ENCODE data around the gene ANTXR2. TPM values are rescaled to one million over a fixed set of nuclear protein-coding genes. Genes with fewer than 3 reads are reported as not detected.
A peak's percentile ranks its signal among the peaks of the same experiment; 100 is the strongest.

ANTXR2 gene
- total RNA-seq, 1 donor from 2014 or later: 32.2 TPM

GRCh38 chr4:80092088-80092487, 19.1 kb upstream of the ANTXR2 start:
- DNase-seq (ENCODE audit: low read depth): no peak

- DNase-seq (ENCODE audit: low read depth): no peak
These were observed 18.7 kb upstream of the ANTXR2 start for GRCh38 chr4:80091688-80092087.

GRCh38 chr4:80091184-80091583, 18.2 kb upstream of the ANTXR2 start:
- no peak for DNase-seq (ENCODE audit: low read depth)

GRCh38 chr4:80090090-80090489, 17.1 kb upstream of the ANTXR2 start:
- DNase-seq (ENCODE audit: low read depth): no peak

- no peak for DNase-seq (ENCODE audit: low read depth)
These were observed 15.4 kb upstream of the ANTXR2 start for GRCh38 chr4:80088471-80088870.

GRCh38 chr4:80086296-80086695, 13.3 kb upstream of the ANTXR2 start:
- DNase-seq (ENCODE audit: low read depth): no peak

- no peak for DNase-seq (ENCODE audit: low read depth)
These were observed 12.1 kb upstream of the ANTXR2 start for GRCh38 chr4:80085081-80085480.

GRCh38 chr4:80082693-80083092, 9.7 kb upstream of the ANTXR2 start:
- DNase-seq (ENCODE audit: low read depth): no peak

GRCh38 chr4:80081566-80081965, 8.5 kb upstream of the ANTXR2 start:
- DNase-seq (ENCODE audit: low read depth): no peak

- no peak for DNase-seq (ENCODE audit: low read depth)
These were observed 6.4 kb upstream of the ANTXR2 start for GRCh38 chr4:80079255-80079923.

- DNase-seq (ENCODE audit: low read depth): no peak
These were observed 5.5 kb upstream of the ANTXR2 start for GRCh38 chr4:80078346-80079092.

GRCh38 chr4:80077639-80078038, 4.6 kb upstream of the ANTXR2 start:
- DNase-seq (ENCODE audit: low read depth): no peak

- no peak for DNase-seq (ENCODE audit: low read depth)
These were observed 3.7 kb upstream of the ANTXR2 start for GRCh38 chr4:80076681-80077080.

- DNase-seq (ENCODE audit: low read depth): no peak
These were observed 3.1 kb upstream of the ANTXR2 start for GRCh38 chr4:80075995-80076675.

GRCh38 chr4:80074651-80075050, 1.6 kb upstream of the ANTXR2 start:
- DNase-seq (ENCODE audit: low read depth): no peak

GRCh38 chr4:80074069-80074468, 1.0 kb upstream of the ANTXR2 start:
- no peak for DNase-seq (ENCODE audit: low read depth)

- no peak for DNase-seq (ENCODE audit: low read depth)
These were observed 512 bp upstream of the ANTXR2 start for GRCh38 chr4:80073473-80074008.

- DNase-seq (ENCODE audit: low read depth): no peak
These were observed 743 bp downstream of the ANTXR2 start for GRCh38 chr4:80072228-80072743.

GRCh38 chr4:80071604-80072227, 1.3 kb downstream of the ANTXR2 start:
- no peak for DNase-seq (ENCODE audit: low read depth)

GRCh38 chr4:80070880-80071603, 2.0 kb downstream of the ANTXR2 start:
- peak; percentile 82 for DNase-seq (ENCODE audit: low read depth)
